ENCODE results near the gene SHKBP1. TPM values are rescaled to one million over a fixed set of nuclear protein-coding genes. Genes with fewer than 3 reads are reported as not detected.

SHKBP1 gene
- total RNA-seq, 1 donor from 2014 or later, result 65.3 TPM

DNA sequence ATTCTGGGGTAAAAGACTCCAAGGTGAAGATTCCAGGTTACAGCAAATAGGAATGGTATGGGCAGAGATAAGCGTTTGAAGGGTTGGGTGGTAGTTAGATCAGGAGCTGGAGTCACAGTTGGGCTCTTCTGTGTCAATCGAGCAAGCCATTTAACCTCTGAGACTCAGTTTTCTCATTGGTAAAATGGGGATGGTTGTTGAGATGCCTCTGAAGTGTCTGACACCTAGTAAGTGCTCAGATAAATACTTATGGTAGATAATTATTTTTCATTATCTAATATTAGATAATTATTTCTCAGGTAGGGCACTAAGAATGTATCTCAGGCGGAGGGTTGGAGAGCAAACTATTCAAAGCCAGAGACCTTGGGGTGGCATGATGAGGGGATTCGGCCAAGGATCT, 32.3 kb downstream of the SHKBP1 start:
- Mint-ChIP-seq H3K4me3 (peak overlapping the region; percentile 56), H3K36me3 (no peaks in the 10 kb centered on the region), H3K27me3 (ENCODE audit: low read depth) (peaks cover 60% of the 10 kb centered on the region), H3K4me1 (peaks cover 22% of the 10 kb centered on the region), H3K27ac (no peak overlapping the region), H3K9me3 (no peaks in the 10 kb centered on the region)
- no peak for DNase-seq (ENCODE audit: low spot score in 2 of 2, unreplicated experiment in 2 of 2)
- TF ChIP-seq, protein P1, sequence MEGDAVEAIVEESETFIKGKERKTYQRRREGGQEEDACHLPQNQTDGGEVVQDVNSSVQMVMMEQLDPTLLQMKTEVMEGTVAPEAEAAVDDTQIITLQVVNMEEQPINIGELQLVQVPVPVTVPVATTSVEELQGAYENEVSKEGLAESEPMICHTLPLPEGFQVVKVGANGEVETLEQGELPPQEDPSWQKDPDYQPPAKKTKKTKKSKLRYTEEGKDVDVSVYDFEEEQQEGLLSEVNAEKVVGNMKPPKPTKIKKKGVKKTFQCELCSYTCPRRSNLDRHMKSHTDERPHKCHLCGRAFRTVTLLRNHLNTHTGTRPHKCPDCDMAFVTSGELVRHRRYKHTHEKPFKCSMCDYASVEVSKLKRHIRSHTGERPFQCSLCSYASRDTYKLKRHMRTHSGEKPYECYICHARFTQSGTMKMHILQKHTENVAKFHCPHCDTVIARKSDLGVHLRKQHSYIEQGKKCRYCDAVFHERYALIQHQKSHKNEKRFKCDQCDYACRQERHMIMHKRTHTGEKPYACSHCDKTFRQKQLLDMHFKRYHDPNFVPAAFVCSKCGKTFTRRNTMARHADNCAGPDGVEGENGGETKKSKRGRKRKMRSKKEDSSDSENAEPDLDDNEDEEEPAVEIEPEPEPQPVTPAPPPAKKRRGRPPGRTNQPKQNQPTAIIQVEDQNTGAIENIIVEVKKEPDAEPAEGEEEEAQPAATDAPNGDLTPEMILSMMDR (IDR thresholded peaks at IDR 0.05; ENCODE audit: unreplicated experiment), result no peak

DNA sequence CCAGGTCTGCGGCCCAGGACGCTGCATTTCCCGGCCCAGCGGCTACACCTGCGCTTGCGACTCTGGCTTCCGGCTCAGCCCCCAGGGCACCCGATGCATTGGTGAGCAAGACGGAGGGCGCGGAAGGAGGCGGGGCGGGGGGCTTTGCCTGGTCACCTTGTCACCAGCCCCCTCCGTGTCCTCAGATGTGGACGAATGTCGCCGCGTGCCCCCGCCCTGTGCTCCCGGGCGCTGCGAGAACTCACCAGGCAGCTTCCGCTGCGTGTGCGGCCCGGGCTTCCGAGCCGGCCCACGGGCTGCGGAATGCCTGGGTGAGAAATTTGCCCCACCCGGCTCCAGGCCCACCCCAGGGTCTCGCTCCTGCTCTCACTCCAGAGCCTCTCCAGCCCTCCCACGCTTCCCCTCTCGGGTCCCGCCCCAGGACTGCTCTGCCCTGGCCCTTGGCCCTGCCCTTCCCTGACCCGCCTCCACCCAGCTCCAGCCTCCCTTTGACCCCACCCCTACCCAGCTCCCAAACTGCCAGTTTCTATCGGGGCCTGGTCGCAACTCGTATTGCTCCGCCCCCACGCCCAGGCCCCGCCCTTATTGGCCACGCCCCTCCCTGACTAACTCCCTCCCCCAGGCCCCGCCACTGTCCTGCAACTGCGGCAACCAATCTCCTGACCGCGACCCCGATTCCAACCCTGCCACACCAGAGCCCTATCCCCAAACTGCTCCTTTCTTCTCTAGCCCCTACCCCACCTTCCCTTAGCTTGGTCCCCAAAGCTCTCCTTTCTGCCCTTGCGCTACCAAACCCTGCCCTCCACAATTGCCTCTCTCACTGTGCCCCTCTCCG, 33.1 kb downstream of the SHKBP1 start:
- peaks cover 20% of the 10 kb centered on the region for H3K4me1 Mint-ChIP-seq
- peak in 1 of 2 experiments; percentile 67 for DNase-seq (ENCODE audit: low spot score in 2 of 2, unreplicated experiment in 2 of 2)
- TF ChIP-seq, protein P1 (IDR thresholded peaks at IDR 0.05; ENCODE audit: unreplicated experiment), result no peak
- H3K36me3 Mint-ChIP-seq, result no peaks in the 10 kb centered on the region
- no peaks in the 10 kb centered on the region for H3K9me3 Mint-ChIP-seq
- H3K27ac Mint-ChIP-seq, result peak overlapping the region; percentile 61
- H3K4me3 Mint-ChIP-seq, result peak overlapping the region; percentile 56
- H3K27me3 Mint-ChIP-seq (ENCODE audit: low read depth), result peaks cover 52% of the 10 kb centered on the region

DNA sequence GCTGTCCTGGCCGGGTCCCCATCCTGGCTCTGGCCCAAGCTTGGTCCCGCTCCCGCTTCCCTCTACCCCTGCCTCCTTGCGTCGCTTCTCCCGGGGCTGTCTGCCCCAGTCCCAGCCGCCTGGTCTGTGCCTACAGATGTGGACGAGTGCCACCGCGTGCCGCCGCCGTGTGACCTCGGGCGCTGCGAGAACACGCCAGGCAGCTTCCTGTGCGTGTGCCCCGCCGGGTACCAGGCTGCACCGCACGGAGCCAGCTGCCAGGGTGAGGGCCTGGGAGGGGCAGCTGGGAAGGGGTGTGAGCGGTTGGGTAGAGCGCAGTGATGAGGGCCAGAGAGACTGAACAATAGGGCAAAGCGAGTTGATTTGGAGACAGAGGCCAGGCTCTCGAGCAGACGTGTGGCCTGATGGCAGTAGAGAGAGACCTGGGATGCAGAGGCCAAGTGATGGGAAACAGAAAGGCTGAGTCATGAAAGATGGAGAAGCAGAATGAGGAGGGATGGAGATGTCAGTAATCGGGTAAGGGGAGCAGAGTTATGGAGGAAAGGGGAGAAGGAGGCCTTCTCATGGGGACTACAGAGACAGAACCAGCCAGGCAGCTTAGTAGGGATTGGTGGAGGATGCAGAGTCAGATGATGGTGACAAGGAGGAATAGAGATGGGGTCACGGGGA, 33.9 kb downstream of the SHKBP1 start:
- Mint-ChIP-seq H3K27me3 (ENCODE audit: low read depth) (peaks cover 46% of the 10 kb centered on the region), H3K27ac (no peak overlapping the region), H3K36me3 (no peaks in the 10 kb centered on the region), H3K4me1 (peaks cover 21% of the 10 kb centered on the region), H3K4me3 (peak overlapping the region; percentile 56), H3K9me3 (no peaks in the 10 kb centered on the region)
- DNase-seq (ENCODE audit: low spot score in 2 of 2, unreplicated experiment in 2 of 2), result no peak
- TF ChIP-seq, protein P1 (IDR thresholded peaks at IDR 0.05; ENCODE audit: unreplicated experiment), result no peak

DNA sequence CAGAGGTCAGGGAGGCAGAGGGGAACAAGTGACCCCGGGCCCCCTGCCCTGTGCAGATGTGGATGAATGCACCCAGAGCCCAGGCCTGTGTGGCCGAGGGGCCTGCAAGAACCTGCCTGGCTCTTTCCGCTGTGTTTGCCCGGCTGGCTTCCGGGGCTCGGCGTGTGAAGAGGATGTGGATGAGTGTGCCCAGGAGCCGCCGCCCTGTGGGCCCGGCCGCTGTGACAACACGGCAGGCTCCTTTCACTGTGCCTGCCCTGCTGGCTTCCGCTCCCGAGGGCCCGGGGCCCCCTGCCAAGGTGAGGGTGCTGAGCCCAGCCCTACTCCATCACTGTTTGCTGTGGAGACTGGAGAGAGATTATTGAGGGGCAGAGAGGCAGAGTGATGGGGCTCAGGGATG, 34.4 kb downstream of the SHKBP1 start:
- Mint-ChIP-seq H3K36me3 (peaks cover 3% of the 10 kb centered on the region), H3K4me3 (no peak overlapping the region), H3K27ac (no peak overlapping the region), H3K9me3 (no peaks in the 10 kb centered on the region), H3K27me3 (ENCODE audit: low read depth) (peaks cover 40% of the 10 kb centered on the region), H3K4me1 (peaks cover 17% of the 10 kb centered on the region)
- TF ChIP-seq, protein P1 (IDR thresholded peaks at IDR 0.05; ENCODE audit: unreplicated experiment), result no peak
- no peak for DNase-seq (ENCODE audit: low spot score in 2 of 2, unreplicated experiment in 2 of 2)

DNA sequence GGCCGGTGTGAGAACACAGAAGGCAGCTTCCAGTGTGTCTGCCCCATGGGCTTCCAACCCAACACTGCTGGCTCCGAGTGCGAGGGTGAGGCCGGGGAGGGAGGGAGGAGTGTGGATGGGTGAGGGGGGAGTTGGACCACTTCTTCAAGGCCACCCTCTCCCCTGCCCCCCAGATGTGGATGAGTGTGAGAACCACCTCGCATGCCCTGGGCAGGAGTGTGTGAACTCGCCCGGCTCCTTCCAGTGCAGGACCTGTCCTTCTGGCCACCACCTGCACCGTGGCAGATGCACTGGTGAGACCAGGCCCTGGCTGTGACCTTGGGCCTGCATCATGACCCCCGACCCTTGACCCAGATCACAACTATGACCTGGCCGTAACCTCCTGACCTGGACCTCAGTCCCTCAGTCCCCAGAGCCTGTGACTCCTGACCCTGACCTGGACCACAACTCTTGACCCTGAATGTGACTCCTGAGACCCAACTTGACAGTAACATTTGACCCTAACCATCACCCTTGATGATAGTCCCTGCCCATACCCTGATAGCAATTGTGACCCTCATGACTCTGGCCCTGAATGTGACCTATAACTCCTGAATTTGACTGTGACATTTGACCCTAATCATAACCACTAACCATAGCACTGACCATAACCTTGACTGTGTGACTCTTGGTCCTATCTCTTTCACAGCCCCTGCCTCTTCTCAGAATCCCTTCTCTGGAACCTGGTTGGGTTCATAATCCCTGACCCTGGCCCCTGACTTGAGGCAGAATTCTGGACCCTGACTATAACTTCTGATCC, 35.4 kb downstream of the SHKBP1 start:
- Mint-ChIP-seq H3K4me3 (peak overlapping the region; percentile 88), H3K9me3 (no peaks in the 10 kb centered on the region), H3K36me3 (peaks cover 3% of the 10 kb centered on the region), H3K4me1 (peaks cover 17% of the 10 kb centered on the region), H3K27me3 (ENCODE audit: low read depth) (peaks cover 32% of the 10 kb centered on the region), H3K27ac (no peak overlapping the region)
- DNase-seq (ENCODE audit: low spot score in 2 of 2, unreplicated experiment in 2 of 2), result no peak
- TF ChIP-seq, protein P1 (IDR thresholded peaks at IDR 0.05; ENCODE audit: unreplicated experiment), result no peak
